IMR-90 (cell line): ENCODE data around the gene CDKL4. TPM values are rescaled to one million over a fixed set of nuclear protein-coding genes. Genes with fewer than 3 reads are reported as not detected.

Source experiments
- ATAC-seq: fragments of 200-7000 bp; cut with Tn5 transposase; 2 replicates; pipeline ENCODE4 v1.9.1; 2020; ENCODE audit warnings: low read depth, mild to moderate bottlenecking, moderate library complexity
- BruUV-seq: library from RNA; stranded (reverse); fragments of 400-500 nt; replicated peaks from 2 replicates; lab custom pipeline; 2021; lab: Mats Ljungman, UMichigan
- CTCF ChIA-PET: fragments of 300-600 bp; formaldehyde crosslinking; extraction: SDS; loops from one replicate; lab custom pipeline; 2021; ENCODE audit warnings: antibody characterized with exemption; lab: Yijun Ruan, JAX
- POLR2A ChIA-PET: fragments of 300-600 bp; sonication (Branson Sonifier 250); formaldehyde crosslinking; loops from one replicate; lab custom pipeline; 2022; ENCODE audit warnings: antibody characterized with exemption; ENCODE audit not compliant: unreplicated experiment; lab: Charles Lee
- DNase-seq: peaks from one replicate; pipeline ENCODE4 v3.0.0; 2013
- H2AFZ ChIP-seq: replicated peaks from 2 replicates; pipeline ENCODE3; 2013; ENCODE audit warnings: low read length, mild to moderate bottlenecking; ENCODE audit not compliant: poor library complexity
- H2AK5ac ChIP-seq: 2 replicates; pipeline ENCODE4 v1.6.1; 2013; ENCODE audit warnings: low read depth, low read length, inconsistent platforms
- H2AK9ac ChIP-seq: replicated peaks from 2 replicates; pipeline ENCODE3; 2013; ENCODE audit warnings: mild to moderate bottlenecking, low read depth, low read length, moderate library complexity; ENCODE audit not compliant: poor library complexity
- H2BK120ac ChIP-seq: 2 replicates; pipeline ENCODE4 v1.6.1; 2013; ENCODE audit warnings: low read depth, low read length, inconsistent platforms
- H2BK15ac ChIP-seq: 3 replicates; pipeline ENCODE4 v1.6.1; 2013; ENCODE audit warnings: low read depth, low read length, inconsistent platforms
- H2BK20ac ChIP-seq: 2 replicates; pipeline ENCODE4 v1.6.1; 2013; ENCODE audit warnings: low read depth, mild to moderate bottlenecking, inconsistent platforms, low read length, moderate library complexity
- H2BK5ac ChIP-seq: 2 replicates; pipeline ENCODE4 v1.6.1; 2013; ENCODE audit warnings: mild to moderate bottlenecking, low read depth, low read length, inconsistent platforms; ENCODE audit not compliant: poor library complexity, severe bottlenecking
- H3K14ac ChIP-seq: replicated peaks from 2 replicates; pipeline ENCODE4 v1.6.1; 2013; ENCODE audit warnings: low read depth, low read length, inconsistent platforms
- H3K18ac ChIP-seq: 2 replicates; pipeline ENCODE4 v1.6.1; 2013; ENCODE audit warnings: low read depth, low read length, control low read depth
- H3K23ac ChIP-seq: 2 replicates; pipeline ENCODE4 v1.6.1; 2013; ENCODE audit warnings: low read depth, low read length, inconsistent platforms
- H3K27ac ChIP-seq: 2 replicates; pipeline ENCODE4 v1.5.1; 2013; ENCODE audit warnings: mild to moderate bottlenecking, control low read depth, low read length; ENCODE audit not compliant: insufficient read depth
- H3K27me3 ChIP-seq: 2 replicates; pipeline ENCODE4 v1.6.1; 2013; ENCODE audit warnings: low read length; ENCODE audit not compliant: control insufficient read depth, insufficient read depth
- H3K36me3 ChIP-seq: 2 replicates; pipeline ENCODE4 v1.6.1; 2013; ENCODE audit warnings: low read length, mixed read lengths; ENCODE audit not compliant: control insufficient read depth, insufficient read depth
- H3K4ac ChIP-seq: 2 replicates; pipeline ENCODE4 v1.6.1; 2013; ENCODE audit warnings: low read depth, low read length, inconsistent platforms
- H3K4me1 ChIP-seq: 2 replicates; pipeline ENCODE4 v1.6.1; 2013; ENCODE audit warnings: low read length, mixed read lengths; ENCODE audit not compliant: control insufficient read depth, insufficient read depth
- H3K4me2 ChIP-seq: 2 replicates; pipeline ENCODE4 v1.6.1; 2013; ENCODE audit warnings: low read depth, mild to moderate bottlenecking, control low read depth, low read length, moderate library complexity
- H3K4me3 ChIP-seq: 2 replicates; pipeline ENCODE4 v1.5.1; 2013; ENCODE audit warnings: low read depth, mild to moderate bottlenecking, control low read depth, low read length, moderate library complexity; ENCODE audit not compliant: insufficient read depth
- H3K56ac ChIP-seq: 2 replicates; pipeline ENCODE4 v1.6.1; 2013; ENCODE audit warnings: low read length, inconsistent platforms; ENCODE audit not compliant: insufficient read depth; ENCODE audit errors: extremely low read depth
- H3K79me1 ChIP-seq, 2 experiments: 2 replicates each; pipeline ENCODE4 v1.6.1; 2013; ENCODE audit warnings: low read length in 2 of 2, inconsistent platforms in 1 of 2, low read depth in 1 of 2
- H3K9ac ChIP-seq: 2 replicates; pipeline ENCODE4 v1.6.1; 2013; ENCODE audit warnings: low read depth, low read length, control low read depth
- H3K9me1 ChIP-seq: 2 replicates; pipeline ENCODE4 v1.6.1; 2013; ENCODE audit warnings: low read length, inconsistent platforms; ENCODE audit not compliant: insufficient read depth
- H3K9me3 ChIP-seq: 2 replicates; pipeline ENCODE4 v1.6.1; 2013; ENCODE audit warnings: low read length; ENCODE audit not compliant: control insufficient read depth, insufficient read depth
- H4K20me1 ChIP-seq: 2 replicates; pipeline ENCODE4 v1.6.1; 2013; ENCODE audit warnings: low read length, inconsistent platforms; ENCODE audit not compliant: insufficient read depth
- H4K5ac ChIP-seq: 2 replicates; pipeline ENCODE4 v1.6.1; 2013; ENCODE audit warnings: mild to moderate bottlenecking, low read depth, low read length, control low read depth
- H4K8ac ChIP-seq, 2 experiments: 2 replicates each; pipeline ENCODE4 v1.6.1; 2013; ENCODE audit warnings: low read depth in 2 of 2, low read length in 2 of 2, control low read depth in 1 of 2, inconsistent platforms in 1 of 2
- H4K91ac ChIP-seq: 2 replicates; pipeline ENCODE4 v1.6.1; 2013; ENCODE audit warnings: low read depth, low read length, inconsistent platforms; ENCODE audit not compliant: insufficient read depth
- BHLHE40 ChIP-seq: fragments of 150-350 bp; IDR thresholded peaks from 2 replicates; pipeline ENCODE4 v1.6.1; 2016; ENCODE audit warnings: mild to moderate bottlenecking, low read depth, low read length
- CEBPB ChIP-seq: IDR thresholded peaks from 2 replicates; pipeline ENCODE4 v1.6.1; 2012; ENCODE audit warnings: low read depth, low read length, improper control_type of control experiment
- WGBS, 2 experiments: methylation state at CpG; one replicate each; pipeline versions ENCODE4 v1.1.5 to v1.1.7; 2013; ENCODE audit warnings: missing lambda C conversion rate in 2 of 2; ENCODE audit not compliant: insufficient read length in 1 of 2; ENCODE audit errors: extremely low coverage in 2 of 2; 5-methylcytosine and 5-hydroxymethylcytosine counted together
- dilution Hi-C: fragments of 300-500 bp; cut with HindIII; formaldehyde crosslinking; loops from one replicate; pipeline ENCODE4 v1.14.3; 2018; ENCODE audit warnings: low sequenced_read_pairs; ENCODE audit not compliant: unreplicated experiment
- in situ Hi-C: fragments of 300-500 bp; cut with MboI; formaldehyde crosslinking; loops from 3 replicates; pipeline ENCODE4 v1.14.3; 2019; ENCODE audit warnings: low sequenced_read_pairs, inconsistent platforms, mixed read lengths
- intact Hi-C: fragments of 100-400 bp; cut with micrococcal nuclease; formaldehyde crosslinking; loops from 2 replicates; pipeline ENCODE4 v1.10.0; 2022
- polyA plus RNA-seq, 3 experiments: library from polyadenylated mRNA; depleted of rRNA; stranded (reverse); fragments of >200 nt; gene quantifications; 2 replicates each; pipeline ENCODE4 v1.2.3, GENCODE V29; 2012; ENCODE audit warnings: low replicate concordance in 1 of 3
- total RNA-seq: library from RNA; depleted of rRNA; stranded (reverse); fragments of >200 nt; gene quantifications from 2 replicates; pipeline ENCODE4 v1.2.3, GENCODE V29; 2012

Gene CDKL4
- total and polyA plus RNA-seq, 2 of the 4 experiments (the other 2 are of a cell fraction) = not detected

GRCh38 chr2:39178756-39179155 lies 65.0 kb downstream of the CDKL4 start:
- no peak overlapping the region for H2BK15ac ChIP-seq
- dilution Hi-C loops = no loop called here
- ATAC-seq (no peak), DNase-seq (no peak)
- H3K4me3 ChIP-seq = no peak overlapping the region
- H3K23ac ChIP-seq = no peak overlapping the region
- H4K91ac ChIP-seq = no peak overlapping the region
- H3K4me1 ChIP-seq = no peaks in the 10 kb centered on the region
- POLR2A ChIA-PET = no interaction called here
- no peak overlapping the region for H2AK5ac ChIP-seq
- no peak overlapping the region for H3K4ac ChIP-seq
- in situ Hi-C loops = no loop called here
- TF ChIP-seq CEBPB (peak; percentile 65), BHLHE40 (no peak)
- BruUV-seq = no TSS peak
- H2BK5ac ChIP-seq = no peak overlapping the region
- WGBS, 2 experiments = 100% methylated on average over 1 of the region's 4 CpGs; no CpG with 5 or more reads in 1 of the 2 experiments
- no peak overlapping the region for H3K18ac ChIP-seq
- no peak overlapping the region for H4K8ac ChIP-seq
- H2BK20ac ChIP-seq = no peak overlapping the region
- no peaks in the 10 kb centered on the region for H3K36me3 ChIP-seq
- H4K20me1 ChIP-seq = no peaks in the 10 kb centered on the region
- H2BK120ac ChIP-seq = no peak overlapping the region
- no peak overlapping the region for H2AK9ac ChIP-seq
- no peak overlapping the region for H3K56ac ChIP-seq
- no peak overlapping the region for H3K27ac ChIP-seq
- no peaks in the 10 kb centered on the region for H3K27me3 ChIP-seq
- H3K14ac ChIP-seq = no peak overlapping the region
- H3K9me1 ChIP-seq = no peaks in the 10 kb centered on the region
- intact Hi-C loops = no loop called here
- H3K79me1 ChIP-seq = no peaks in the 10 kb centered on the region
- no peaks in the 10 kb centered on the region for H3K9me3 ChIP-seq
- no peak overlapping the region for H4K5ac ChIP-seq
- no peak overlapping the region for H3K9ac ChIP-seq
- H2AFZ ChIP-seq = no peak overlapping the region
- no peak overlapping the region for H3K4me2 ChIP-seq
- CTCF ChIA-PET = no interaction called here
